ENCODE results near the gene ARV1.
"Not testable (repeated sequence)": the region's sequence is repeated elsewhere in the genome, so short reads cannot be mapped to it uniquely, and the experiment has no call there.

The ARV1 gene

GRCh38 chr1:231016966-231017365 is 38.1 kb downstream of the ARV1 start:
- in situ Hi-C loops (cut with MboI; ENCODE audit: low sequenced_read_pairs): no loop called here

GRCh38 chr1:231019711-231020110 is 40.8 kb downstream of the ARV1 start:
- in situ Hi-C loops (cut with MboI; ENCODE audit: low sequenced_read_pairs): no loop called here

DNA sequence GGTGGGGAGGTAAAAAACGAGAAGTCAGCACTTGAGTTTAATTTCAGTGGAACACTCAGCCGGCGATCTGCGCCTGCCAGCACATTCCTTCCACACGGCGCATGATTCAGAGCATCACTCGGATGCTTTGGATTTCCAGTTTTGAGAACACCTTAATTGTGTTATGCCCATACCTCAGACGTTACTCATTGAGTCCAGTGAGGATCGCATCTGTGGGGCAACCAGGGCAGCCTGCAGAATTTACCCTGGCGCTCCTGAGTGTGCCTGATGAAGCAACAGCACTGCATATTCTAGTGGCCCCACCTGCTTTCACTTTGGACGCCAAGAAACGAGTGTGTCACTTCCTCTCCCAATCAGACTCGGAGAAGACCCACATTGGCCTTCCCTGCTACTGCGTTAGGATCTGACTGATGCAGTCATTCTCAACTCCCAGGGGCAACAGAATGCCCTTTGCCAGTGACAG is 41.3 kb downstream of the ARV1 start:
- in situ Hi-C loops (cut with MboI; ENCODE audit: low sequenced_read_pairs): no loop called here

DNA sequence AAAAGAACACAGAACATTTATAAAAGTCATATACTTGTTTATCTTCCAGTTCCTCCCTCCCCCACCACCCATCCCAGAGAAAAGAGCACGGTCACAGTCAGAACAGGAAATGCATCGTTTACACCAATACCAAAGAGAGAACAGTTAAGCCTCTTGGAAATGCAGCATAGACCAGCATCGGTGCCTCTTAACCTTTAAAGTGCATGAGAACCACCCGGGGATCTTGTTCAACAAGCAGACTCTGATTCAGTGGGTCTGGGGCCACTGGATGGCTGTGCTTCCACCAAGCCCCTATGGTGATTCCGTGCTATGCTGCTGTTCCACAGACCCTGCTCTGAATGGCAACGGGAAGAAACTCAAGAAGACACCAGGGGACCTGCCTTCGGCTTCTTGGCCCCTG is 41.9 kb downstream of the ARV1 start:
- in situ Hi-C loops (cut with MboI; ENCODE audit: low sequenced_read_pairs): no loop called here

- in situ Hi-C loops (cut with MboI; ENCODE audit: low sequenced_read_pairs): no loop called here
Measured at GRCh38 chr1:231021540-231022031, 42.7 kb downstream of the ARV1 start.

DNA sequence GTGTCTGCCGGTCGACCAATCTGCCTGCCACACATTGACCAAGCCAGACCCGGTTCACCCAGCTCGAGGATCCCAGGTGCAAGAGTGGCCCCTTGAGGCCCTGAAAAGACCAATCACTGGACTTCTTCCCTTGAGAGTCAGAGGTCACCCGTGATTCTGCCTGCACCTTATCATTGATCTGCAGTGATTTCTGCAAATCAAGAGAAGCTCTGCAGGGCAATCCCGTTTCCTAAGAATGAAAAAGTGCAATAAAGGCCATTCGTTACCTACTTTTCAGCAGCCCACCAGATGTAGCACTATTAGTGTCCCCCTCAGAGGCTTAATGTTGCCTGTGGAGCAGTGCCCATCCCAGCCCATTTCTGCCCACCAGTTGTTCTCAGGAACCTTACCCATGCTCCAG is 43.6 kb downstream of the ARV1 start:
- in situ Hi-C loops (cut with MboI; ENCODE audit: low sequenced_read_pairs): not testable (repeated sequence)

DNA sequence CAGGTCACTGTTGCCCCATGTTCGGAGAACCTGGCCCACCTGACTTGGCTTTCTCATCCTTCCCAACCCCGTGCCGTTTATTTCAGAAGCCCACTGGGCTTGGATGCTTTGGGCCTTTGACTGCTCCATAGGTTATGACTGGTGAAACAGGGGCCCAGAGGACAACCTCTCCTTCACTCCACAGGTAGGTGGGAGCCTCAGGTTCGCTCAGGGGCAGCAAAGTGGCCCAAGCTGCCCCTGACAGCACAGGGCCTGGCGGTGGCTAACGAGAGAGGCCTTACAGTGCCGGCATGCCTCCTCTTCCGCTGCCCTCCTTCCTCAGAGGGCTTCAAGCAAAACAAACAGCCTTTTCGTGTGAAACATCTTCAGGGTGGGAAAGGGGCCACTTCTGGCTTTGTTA is 44.3 kb downstream of the ARV1 start:
- in situ Hi-C loops (cut with MboI; ENCODE audit: low sequenced_read_pairs): no loop called here

- in situ Hi-C loops (cut with MboI; ENCODE audit: low sequenced_read_pairs): no loop called here
Measured at GRCh38 chr1:231026576-231026975, 47.7 kb downstream of the ARV1 start.

DNA sequence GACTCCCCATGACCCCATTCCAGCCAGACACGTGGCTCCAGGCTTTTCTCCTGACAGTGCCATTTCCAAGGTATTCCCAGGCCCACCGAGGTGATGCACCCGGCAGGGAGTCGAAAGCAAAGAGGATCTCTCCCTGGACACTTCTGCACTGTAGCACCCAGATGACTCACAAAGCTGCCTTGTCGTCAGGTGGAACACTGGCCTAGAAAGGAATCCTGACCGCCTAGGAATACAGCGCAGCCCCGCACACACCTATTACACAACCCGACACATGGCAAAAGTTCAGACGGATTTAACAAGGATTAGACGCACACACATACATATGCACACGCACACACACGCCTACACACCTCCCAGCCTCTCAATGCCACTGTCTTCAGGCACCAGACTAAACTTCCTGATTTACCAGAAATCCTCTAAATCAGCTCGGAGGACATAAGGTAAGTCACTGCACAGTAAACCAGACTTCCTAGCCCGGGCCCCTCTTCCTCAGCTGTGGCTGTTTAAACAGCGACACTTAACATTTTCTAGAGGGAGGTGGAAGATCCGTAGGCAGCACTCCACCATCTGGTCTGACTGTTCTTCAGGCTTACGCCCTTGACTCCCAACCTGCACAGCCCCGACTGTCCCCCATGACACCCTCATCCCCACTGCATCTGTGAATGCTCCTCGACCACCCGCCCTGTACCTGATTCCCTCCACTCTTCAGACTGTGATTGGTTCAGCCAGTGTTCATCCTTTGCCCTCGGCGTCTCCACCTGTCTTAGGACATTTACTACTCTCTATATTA is 48.4 kb downstream of the ARV1 start:
- in situ Hi-C loops (cut with MboI; ENCODE audit: low sequenced_read_pairs): no loop called here

DNA sequence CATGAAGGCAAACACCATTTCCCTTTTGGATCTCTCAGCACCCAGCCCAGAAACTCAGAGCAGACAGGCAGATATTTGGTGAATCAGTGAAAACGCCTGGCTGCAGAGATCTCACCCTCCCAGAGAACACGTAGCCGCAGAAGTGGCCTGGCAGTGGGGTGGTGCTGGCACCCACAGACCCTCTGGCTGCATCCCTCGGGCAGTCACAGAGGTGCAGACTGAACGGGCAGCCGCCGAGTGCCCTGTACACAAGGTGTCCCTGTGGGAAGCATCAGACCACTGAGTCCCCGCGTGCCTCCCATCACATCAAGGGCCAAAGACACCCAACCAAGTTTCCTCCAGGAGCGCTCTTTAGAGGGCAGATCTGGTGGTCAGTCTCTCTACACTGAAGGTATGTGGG is 49.1 kb downstream of the ARV1 start:
- in situ Hi-C loops (cut with MboI; ENCODE audit: low sequenced_read_pairs): no loop called here

DNA sequence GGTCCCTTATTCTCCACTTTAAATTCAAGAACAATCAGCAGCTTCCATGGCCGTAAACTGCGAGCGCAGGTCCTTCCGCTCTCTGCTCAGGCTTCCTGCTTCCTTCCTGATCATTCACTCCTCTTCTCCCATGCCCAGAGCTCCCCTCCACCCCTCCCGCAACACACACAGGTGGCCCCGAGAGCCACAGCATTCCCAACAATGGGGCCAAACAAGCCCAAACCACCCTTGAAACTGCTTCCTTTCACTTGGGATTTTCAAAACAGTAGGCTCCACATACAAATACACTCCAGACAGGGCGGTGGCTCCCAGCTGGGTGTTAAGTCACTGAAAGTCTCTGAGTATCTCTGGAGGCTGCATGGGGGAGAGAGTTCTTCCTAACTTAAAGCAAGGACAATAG is 49.8 kb downstream of the ARV1 start:
- in situ Hi-C loops (cut with MboI; ENCODE audit: low sequenced_read_pairs): no loop called here

GRCh38 chr1:231029247-231029646 is 50.4 kb downstream of the ARV1 start:
- in situ Hi-C loops (cut with MboI; ENCODE audit: low sequenced_read_pairs): not testable (repeated sequence)

- in situ Hi-C loops (cut with MboI; ENCODE audit: low sequenced_read_pairs): no loop called here
Measured at GRCh38 chr1:231029841-231030240, 50.9 kb downstream of the ARV1 start.

DNA sequence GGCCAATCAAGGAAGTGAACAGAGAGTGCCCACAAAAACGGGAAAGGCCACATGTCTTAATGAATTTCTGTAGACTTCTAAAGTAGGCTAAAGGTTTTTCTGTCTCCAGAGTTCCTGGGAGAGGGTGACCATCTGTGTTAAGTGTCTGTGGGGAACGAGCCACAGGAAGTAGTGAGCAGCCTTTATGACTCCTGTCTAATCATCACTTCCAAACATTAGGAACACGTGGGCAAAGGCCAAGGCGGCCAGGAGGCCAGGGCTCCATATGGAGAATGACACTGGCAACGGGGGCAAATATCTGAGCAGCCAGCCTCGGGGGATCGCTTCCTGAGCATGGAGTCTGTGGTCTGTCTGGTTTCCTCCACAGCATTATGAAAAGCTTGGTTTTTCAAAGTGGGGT is 54.1 kb downstream of the ARV1 start:
- in situ Hi-C loops (cut with MboI; ENCODE audit: low sequenced_read_pairs): no loop called here

- in situ Hi-C loops (cut with MboI; ENCODE audit: low sequenced_read_pairs): no loop called here
Measured at GRCh38 chr1:231035799-231036198, 56.9 kb downstream of the ARV1 start.

DNA sequence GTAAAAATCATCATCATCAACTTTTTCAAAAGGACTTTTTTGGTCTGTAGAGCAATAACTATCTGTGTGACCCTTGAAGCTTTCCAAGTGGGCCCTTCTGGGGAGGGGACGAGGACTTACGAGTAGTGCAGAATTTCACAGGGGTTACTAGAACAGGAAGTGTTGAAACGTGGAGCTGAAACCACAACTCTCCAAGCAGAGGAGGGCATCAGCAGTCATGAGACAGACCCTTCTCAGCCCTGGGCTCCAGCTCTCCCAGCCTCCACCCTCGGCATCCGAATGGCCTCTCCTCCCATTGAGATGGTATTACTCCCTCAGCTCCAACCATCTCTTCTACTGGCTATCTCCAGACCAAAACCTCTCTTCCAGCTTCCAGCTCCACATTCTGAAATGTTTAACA is 57.5 kb downstream of the ARV1 start:
- in situ Hi-C loops (cut with MboI; ENCODE audit: low sequenced_read_pairs): no loop called here

GRCh38 chr1:231037585-231038517 is 59.0 kb downstream of the ARV1 start:
- in situ Hi-C loops (cut with MboI; ENCODE audit: low sequenced_read_pairs): no loop called here

GRCh38 chr1:231039161-231040018 is 60.5 kb downstream of the ARV1 start:
- in situ Hi-C loops (cut with MboI; ENCODE audit: low sequenced_read_pairs): no loop called here

DNA sequence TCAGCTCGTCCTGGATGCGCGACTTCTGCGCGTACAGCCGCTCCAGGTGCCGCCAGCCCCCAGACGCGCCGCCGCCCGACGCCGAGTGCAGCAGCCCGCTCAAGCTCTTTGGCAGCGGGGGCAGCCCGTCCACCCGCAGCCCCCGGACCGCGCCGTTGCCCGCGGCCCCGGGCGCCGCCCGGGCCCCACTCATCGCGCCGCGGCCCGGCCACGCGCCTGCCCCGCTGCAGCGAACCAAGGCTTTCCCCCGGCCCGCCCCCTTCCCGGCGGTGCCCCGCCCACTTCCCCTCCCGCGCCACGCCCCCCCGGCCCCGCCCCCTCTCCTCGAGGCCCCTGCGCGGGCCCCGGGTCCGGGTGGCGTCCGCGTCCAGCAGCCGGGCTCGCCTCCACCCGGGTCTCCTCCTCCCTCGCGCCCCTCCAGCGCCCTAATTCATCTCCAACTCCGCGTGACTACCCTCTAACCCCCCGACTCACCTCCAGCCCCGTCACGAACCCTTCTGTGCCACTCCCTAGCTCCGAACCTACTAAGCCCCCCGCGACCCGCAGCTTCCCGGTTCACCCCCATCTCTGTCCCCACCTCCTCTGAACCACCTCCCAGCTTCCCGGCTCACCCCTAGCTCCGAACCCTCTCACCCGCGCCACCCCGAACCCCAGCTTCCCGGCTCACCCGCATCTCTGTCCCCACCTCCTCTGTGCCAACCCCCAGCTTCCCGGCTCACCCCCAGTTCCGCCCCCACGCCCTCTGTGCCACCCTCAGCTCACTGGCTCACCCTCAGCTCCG is 61.3 kb downstream of the ARV1 start, which contains the start of gene FAM89A:
Gene FAM89A (minus strand): TSS at position 236 of the 781 bp plus-strand sequence. CDS start 43 bp downstream, at position 193.
- in situ Hi-C loops (cut with MboI; ENCODE audit: low sequenced_read_pairs): no loop called here

Data from hTERT RPE-1 (cell line).